GM08714 (cell line): ENCODE results near the gene CMSS1.

Source experiments
- H3K4me3 ChIP-seq: fragments of 200-500 bp; sonication (Bioruptor generic); 2 replicates; pipeline ENCODE4 v1.5.1; 2014; ENCODE audit warnings: mild to moderate bottlenecking, low read length, inconsistent platforms
- ZNF274 ChIP-seq: IDR thresholded peaks from 2 replicates; pipeline ENCODE4 v1.6.1; 2012; ENCODE audit warnings: mild to moderate bottlenecking, low read depth, low read length

The CMSS1 gene

GRCh38 chr3:99961756-99962515, 144.3 kb downstream of the CMSS1 start:
- no peak for TF ChIP-seq ZNF274
- H3K4me3 ChIP-seq = no peak overlapping the region

GRCh38 chr3:99962703-99963102, 145.0 kb downstream of the CMSS1 start:
- no peak for TF ChIP-seq ZNF274
- H3K4me3 ChIP-seq = no peak overlapping the region

GRCh38 chr3:99965077-99965476, 147.4 kb downstream of the CMSS1 start:
- TF ChIP-seq ZNF274 = no peak
- no peak overlapping the region for H3K4me3 ChIP-seq

GRCh38 chr3:99965681-99966408, 148.2 kb downstream of the CMSS1 start:
- no peak overlapping the region for H3K4me3 ChIP-seq
- TF ChIP-seq ZNF274 = no peak

- TF ChIP-seq ZNF274 = no peak
- no peak overlapping the region for H3K4me3 ChIP-seq
Measured at GRCh38 chr3:99966662-99967416, 149.2 kb downstream of the CMSS1 start.

- no peak overlapping the region for H3K4me3 ChIP-seq
- TF ChIP-seq ZNF274 = no peak
Measured at GRCh38 chr3:99967796-99968195, 150.1 kb downstream of the CMSS1 start.

- TF ChIP-seq ZNF274 = no peak
- no peak overlapping the region for H3K4me3 ChIP-seq
Measured at GRCh38 chr3:99969136-99969535, 151.5 kb downstream of the CMSS1 start.

GRCh38 chr3:99970198-99970597, 152.5 kb downstream of the CMSS1 start:
- TF ChIP-seq ZNF274 = no peak
- H3K4me3 ChIP-seq = no peak overlapping the region

- TF ChIP-seq ZNF274 = no peak
- no peak overlapping the region for H3K4me3 ChIP-seq
Measured at GRCh38 chr3:99971761-99972160, 154.1 kb downstream of the CMSS1 start.

- no peak overlapping the region for H3K4me3 ChIP-seq
- no peak for TF ChIP-seq ZNF274
Measured at GRCh38 chr3:99972380-99973104, 154.9 kb downstream of the CMSS1 start.

GRCh38 chr3:99974989-99975388, 157.3 kb downstream of the CMSS1 start:
- no peak overlapping the region for H3K4me3 ChIP-seq
- TF ChIP-seq ZNF274 = no peak

- TF ChIP-seq ZNF274 = no peak
- H3K4me3 ChIP-seq = no peak overlapping the region
Measured at GRCh38 chr3:99976584-99976983, 158.9 kb downstream of the CMSS1 start.

GRCh38 chr3:99978221-99978620, 160.6 kb downstream of the CMSS1 start:
- no peak for TF ChIP-seq ZNF274
- no peak overlapping the region for H3K4me3 ChIP-seq

- H3K4me3 ChIP-seq = no peak overlapping the region
- TF ChIP-seq ZNF274 = no peak
Measured at GRCh38 chr3:99980606-99981005, 162.9 kb downstream of the CMSS1 start.
